BLaER1 treated with 17β-estradiol and CSF1 and Interleukin-3, amounts not matched to agents 10 nM and 100 nM (cell line): ENCODE measurements around the gene GPBP1.
"Not testable (repeated sequence)": the region's sequence is repeated elsewhere in the genome, so short reads cannot be mapped to it uniquely, and the experiment has no call there.

Experiments used
- H3K27ac ChIP-seq, 11 experiments: shearing (Covaris generic); formaldehyde crosslinking; 2 replicates each; pipeline ENCODE4 v1.8.1; 2022
- H3K27me3 ChIP-seq, 11 experiments: shearing (Covaris generic); formaldehyde crosslinking; 2 replicates each; pipeline ENCODE4 v1.8.1; 2022
- H3K36me3 ChIP-seq, 11 experiments: shearing (Covaris generic); formaldehyde crosslinking; 2 replicates each; pipeline ENCODE4 v1.8.1; 2022
- H3K4me1 ChIP-seq, 10 experiments: shearing (Covaris generic); formaldehyde crosslinking; 2 replicates each; pipeline ENCODE4 v1.8.1; 2022
- H3K4me2 ChIP-seq, 11 experiments: shearing (Covaris generic); formaldehyde crosslinking; 2 replicates each; pipeline ENCODE4 v1.8.1; 2022
- H3K4me3 ChIP-seq, 10 experiments: shearing (Covaris generic); formaldehyde crosslinking; 2 replicates each; pipeline ENCODE4 v1.8.1; 2022
- H3K9ac ChIP-seq, 11 experiments: shearing (Covaris generic); formaldehyde crosslinking; 2 replicates each; pipeline ENCODE4 v1.8.1; 2022
- H3K9me3 ChIP-seq, 11 experiments: shearing (Covaris generic); formaldehyde crosslinking; replicated peaks in 1 of 11; 2 replicates each; pipeline ENCODE4 v1.8.1; 2022
- H4K20me1 ChIP-seq, 11 experiments: shearing (Covaris generic); formaldehyde crosslinking; 2 replicates each; pipeline ENCODE4 v1.8.1; 2022
- Cebpa-rat ChIP-seq, 11 experiments: shearing (Covaris generic); IDR thresholded peaks; 2 replicates each; pipeline ENCODE4 v1.8.1; 2022

GPBP1 gene

DNA sequence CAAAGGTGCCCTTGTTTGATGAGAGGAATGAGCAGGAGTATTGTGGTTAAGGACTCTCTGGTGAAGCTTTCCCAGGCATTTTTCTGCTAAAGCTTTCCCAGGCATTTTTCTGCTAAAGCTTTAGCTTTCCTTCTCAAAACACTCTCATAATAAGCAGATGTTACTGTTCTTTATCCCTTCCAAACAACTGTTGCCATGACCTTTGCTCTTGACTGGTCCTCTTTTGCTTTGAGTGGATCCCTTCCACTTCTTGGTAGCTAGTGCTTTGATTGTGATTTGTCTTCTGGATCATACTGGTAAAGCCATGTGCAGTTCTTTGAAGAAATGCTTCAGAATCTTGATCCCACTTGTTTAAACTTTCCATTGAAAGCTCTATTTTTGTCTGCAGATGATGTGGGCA lies 85.8 kb downstream of the GPBP1 start:
- Histone ChIP-seq H3K27ac (peak overlapping the region in 1 of 11 experiments; percentile 21; a peak in 1 of 22 replicates), H3K27me3 (no peaks in the 10 kb centered on the region), H3K36me3 (peaks cover 90 to 100% (median 99%) of the 10 kb centered on the region in 11 experiments), H4K20me1 (peaks cover 0 to 57% (median 15%) of the 10 kb centered on the region in 11 experiments; a peak in 12 of 22 replicates), H3K4me1 (peaks cover 0 to 35% (median 25%) of the 10 kb centered on the region in 10 experiments; a peak in 15 of 20 replicates), H3K4me2 (peak overlapping the region in 3 of 11 experiments; percentile 6 to 16 (median 9); a peak in 1 of 22 replicates), H3K9ac (no peak overlapping the region), H3K4me3 (no peak overlapping the region), H3K9me3 (no peaks in the 10 kb centered on the region)
- TF ChIP-seq Cebpa-rat (IDR thresholded peaks at IDR 0.05) = no peak

DNA sequence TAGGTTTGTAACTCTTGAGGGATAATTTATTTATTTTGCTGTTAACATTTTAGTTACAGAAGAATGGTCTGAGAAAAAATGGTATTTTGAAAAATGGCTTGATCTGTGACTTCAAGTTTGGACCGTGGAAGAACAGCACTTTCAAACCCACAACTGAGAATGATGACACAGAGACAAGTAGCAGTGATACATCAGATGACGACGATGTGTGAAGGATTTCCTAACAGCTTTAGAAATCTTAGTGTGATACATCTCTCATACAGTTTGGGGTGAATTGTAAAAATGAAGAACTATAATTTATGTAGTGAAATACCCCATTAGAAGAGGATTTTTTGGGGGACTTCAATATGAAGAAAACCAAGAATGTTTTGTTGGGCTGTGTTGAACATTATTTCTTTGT lies 88.7 kb downstream of the GPBP1 start:
- no peak for TF ChIP-seq Cebpa-rat (IDR thresholded peaks at IDR 0.05)
- Histone ChIP-seq H3K36me3 (peaks cover 66 to 75% (median 74%) of the 10 kb centered on the region in 11 experiments), H3K4me2 (no peak overlapping the region), H3K27me3 (no peaks in the 10 kb centered on the region), H3K4me3 (no peak overlapping the region), H3K4me1 (peaks cover 0 to 35% (median 25%) of the 10 kb centered on the region in 10 experiments; a peak in 15 of 20 replicates), H3K9me3 (no peaks in the 10 kb centered on the region), H4K20me1 (peaks cover 0 to 40% (median 14%) of the 10 kb centered on the region in 11 experiments; a peak in 11 of 22 replicates), H3K27ac (peak overlapping the region in 6 of 11 experiments; percentile 11 to 66 (median 22); a peak in 9 of 22 replicates), H3K9ac (no peak overlapping the region)

DNA sequence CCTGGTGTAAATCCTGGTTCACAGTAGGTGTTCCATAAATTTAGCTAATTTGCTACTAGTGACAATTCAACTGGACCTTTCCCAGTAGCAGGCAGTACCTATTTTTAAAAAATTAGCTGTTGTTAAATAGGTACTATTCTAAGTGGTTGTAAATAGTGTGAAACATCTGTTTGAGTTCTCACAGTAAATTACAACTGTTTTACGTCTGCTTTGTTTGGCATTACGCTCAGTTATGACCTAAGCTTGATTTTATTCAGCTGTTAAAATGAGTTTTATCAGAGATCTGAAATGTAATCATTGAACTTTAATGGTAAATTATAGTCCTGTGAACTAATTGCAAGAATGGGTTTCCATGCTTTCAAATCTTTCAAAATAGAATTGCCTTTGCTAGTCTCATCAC lies 93.9 kb downstream of the GPBP1 start:
- H3K4me2 ChIP-seq = no peak overlapping the region
- H3K27ac ChIP-seq = no peak overlapping the region
- peaks cover 14 to 23% (median 21%) of the 10 kb centered on the region in 11 experiments; a peak in 20 of 22 replicates for H3K36me3 ChIP-seq
- no peak for TF ChIP-seq Cebpa-rat (IDR thresholded peaks at IDR 0.05)
- H4K20me1 ChIP-seq = peaks cover 0 to 7% (median 0%) of the 10 kb centered on the region in 11 experiments; a peak in 1 of 22 replicates
- H3K4me1 ChIP-seq = no peaks in the 10 kb centered on the region
- H3K9me3 ChIP-seq = no peaks in the 10 kb centered on the region
- H3K9ac ChIP-seq = no peak overlapping the region
- no peak overlapping the region for H3K4me3 ChIP-seq
- no peaks in the 10 kb centered on the region for H3K27me3 ChIP-seq

DNA sequence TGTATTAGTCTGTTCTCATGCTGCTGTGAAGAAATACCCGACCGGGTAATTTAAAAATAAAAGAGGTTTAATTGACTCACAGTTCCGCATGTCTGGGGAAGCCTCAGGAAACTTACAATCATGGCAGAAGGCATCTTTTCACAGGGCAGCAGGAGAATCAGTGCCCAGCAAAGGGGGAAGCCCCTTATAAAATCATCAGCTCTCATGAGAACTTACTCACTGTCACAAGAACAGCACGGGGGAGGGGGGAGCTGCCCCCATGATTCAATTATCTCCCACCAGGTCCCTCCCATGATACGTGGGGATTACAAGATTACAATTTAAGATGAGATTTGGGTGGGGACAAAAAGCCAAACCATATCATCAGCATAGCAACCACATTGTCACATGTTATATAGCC lies 102.5 kb downstream of the GPBP1 start:
- H3K36me3 ChIP-seq = no peaks in the 10 kb centered on the region
- TF ChIP-seq Cebpa-rat (IDR thresholded peaks at IDR 0.05) = no peak
- H3K4me2 ChIP-seq = peak overlapping the region in 2 of 11 experiments; percentile 10 to 33; a peak in 1 of 22 replicates
- H3K27me3 ChIP-seq = no peaks in the 10 kb centered on the region
- H3K9ac ChIP-seq = no peak overlapping the region
- peaks cover 0 to 4% (median 0%) of the 10 kb centered on the region in 11 experiments; a peak in 2 of 22 replicates for H3K9me3 ChIP-seq
- H3K4me1 ChIP-seq = peaks cover 0 to 14% (median 0%) of the 10 kb centered on the region in 10 experiments; a peak in 2 of 20 replicates
- no peak overlapping the region for H3K4me3 ChIP-seq
- no peak overlapping the region for H3K27ac ChIP-seq
- H4K20me1 ChIP-seq = no peaks in the 10 kb centered on the region

DNA sequence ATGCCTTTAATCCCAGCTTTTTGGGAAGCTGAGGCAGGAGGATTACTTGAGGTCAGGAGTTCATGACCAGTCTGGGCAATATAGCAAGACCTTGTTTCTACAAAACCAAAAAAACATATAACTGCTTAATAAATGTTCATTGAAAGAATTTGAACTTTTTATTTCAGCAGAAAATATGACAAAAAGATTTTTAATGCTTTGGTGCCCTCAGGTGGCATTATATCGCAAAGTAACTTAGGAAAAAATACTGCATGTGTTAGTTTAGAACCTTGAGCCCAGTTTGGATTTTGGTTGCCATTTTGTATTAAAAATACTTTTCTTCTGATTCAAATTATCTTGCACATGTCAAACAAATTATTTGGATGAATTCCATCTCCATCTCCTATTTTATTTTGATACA lies 103.2 kb downstream of the GPBP1 start:
- TF ChIP-seq Cebpa-rat (IDR thresholded peaks at IDR 0.05) = no peak
- Histone ChIP-seq H4K20me1 (no peaks in the 10 kb centered on the region), H3K36me3 (no peaks in the 10 kb centered on the region), H3K4me3 (no peak overlapping the region), H3K9ac (no peak overlapping the region), H3K27ac (no peak overlapping the region), H3K4me1 (peaks cover 0 to 14% (median 0%) of the 10 kb centered on the region in 10 experiments; a peak in 3 of 20 replicates), H3K27me3 (no peaks in the 10 kb centered on the region), H3K4me2 (no peak overlapping the region), H3K9me3 (peaks cover 0 to 11% (median 0%) of the 10 kb centered on the region in 11 experiments; a peak in 7 of 22 replicates)

DNA sequence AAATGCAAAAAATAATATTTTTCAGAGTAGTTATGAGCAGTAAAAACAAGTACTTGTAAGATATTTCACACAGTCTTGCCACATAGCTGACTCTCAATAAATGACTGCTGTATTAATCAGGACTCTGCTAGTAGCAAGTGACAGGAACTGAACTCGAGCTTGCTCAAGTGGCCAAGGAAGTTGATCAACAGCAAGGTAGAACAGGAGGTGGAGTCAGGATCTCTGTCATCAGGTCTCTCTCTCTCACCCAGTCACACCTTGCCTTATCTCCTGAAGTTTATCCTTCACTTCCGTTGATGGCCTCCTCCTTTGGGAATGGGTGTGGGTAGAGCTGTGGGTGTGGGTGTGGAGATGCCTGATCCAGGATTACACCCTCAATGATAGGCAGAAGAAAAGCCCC lies 107.0 kb downstream of the GPBP1 start:
- Histone ChIP-seq H3K4me2 (no peak overlapping the region), H3K27me3 (no peaks in the 10 kb centered on the region), H3K4me1 (peaks cover 0 to 10% (median 5%) of the 10 kb centered on the region in 10 experiments; a peak in 5 of 20 replicates), H3K4me3 (no peak overlapping the region), H3K9me3 (peaks cover 24 to 45% (median 35%) of the 10 kb centered on the region in 11 experiments), H3K9ac (no peak overlapping the region), H4K20me1 (no peaks in the 10 kb centered on the region), H3K27ac (no peak overlapping the region), H3K36me3 (no peaks in the 10 kb centered on the region)
- TF ChIP-seq Cebpa-rat (IDR thresholded peaks at IDR 0.05) = no peak

DNA sequence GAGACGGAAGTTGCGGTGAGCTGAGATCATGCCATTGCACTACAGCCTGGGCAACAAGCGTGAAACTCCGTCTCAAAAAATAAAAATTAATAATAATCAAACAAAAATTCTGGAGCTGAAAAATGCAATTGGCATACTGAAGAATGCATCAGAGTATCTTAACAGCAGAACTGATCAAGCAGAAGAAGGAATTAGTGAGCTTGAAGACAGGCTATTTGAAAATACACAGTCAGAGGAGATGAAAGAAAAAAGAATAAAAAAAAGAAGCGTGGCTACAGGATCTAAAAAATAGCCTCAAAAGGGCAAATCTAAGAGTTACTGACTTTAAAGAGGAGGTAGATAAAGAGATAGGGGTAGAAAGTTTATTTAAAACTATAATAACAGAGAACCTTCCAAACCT lies 111.2 kb downstream of the GPBP1 start:
- H3K27me3 ChIP-seq, H4K20me1 ChIP-seq, H3K4me3 ChIP-seq, H3K36me3 ChIP-seq, H3K4me1 ChIP-seq, H3K9ac ChIP-seq, H3K4me2 ChIP-seq, H3K27ac ChIP-seq: not testable (repeated sequence)
- H3K9me3 ChIP-seq = peaks cover 24 to 45% (median 39%) of the 10 kb centered on the region in 11 experiments

DNA sequence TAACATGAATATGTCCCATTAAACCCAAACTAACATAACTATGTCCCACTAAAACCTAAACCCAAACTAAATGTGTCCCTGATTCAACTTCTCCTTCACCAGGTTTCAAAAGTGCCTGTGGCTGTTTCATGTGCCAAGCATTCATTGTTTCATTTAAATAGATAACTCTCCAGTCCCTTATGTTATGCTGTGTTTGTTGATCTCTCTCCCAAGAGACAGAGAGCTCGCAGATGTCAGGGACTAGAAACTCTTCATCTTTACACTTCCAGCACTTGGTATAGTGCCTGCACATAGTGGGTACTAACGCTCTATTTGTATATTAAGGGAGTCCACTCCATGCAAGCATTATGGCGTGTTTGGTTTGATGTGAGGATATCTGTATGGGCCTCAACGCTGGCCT lies 118.0 kb downstream of the GPBP1 start:
- Histone ChIP-seq H3K4me2 (peak overlapping the region in 1 of 11 experiments; percentile 1; a peak in 2 of 22 replicates), H3K4me1 (peaks cover 0 to 10% (median 0%) of the 10 kb centered on the region in 10 experiments; a peak in 3 of 20 replicates), H3K9me3 (peaks cover 0 to 4% (median 0%) of the 10 kb centered on the region in 11 experiments; a peak in 2 of 22 replicates), H3K9ac (no peak overlapping the region), H3K27me3 (no peaks in the 10 kb centered on the region), H3K36me3 (no peaks in the 10 kb centered on the region), H3K27ac (no peak overlapping the region), H3K4me3 (no peak overlapping the region), H4K20me1 (no peaks in the 10 kb centered on the region)
- no peak for TF ChIP-seq Cebpa-rat (IDR thresholded peaks at IDR 0.05)

DNA sequence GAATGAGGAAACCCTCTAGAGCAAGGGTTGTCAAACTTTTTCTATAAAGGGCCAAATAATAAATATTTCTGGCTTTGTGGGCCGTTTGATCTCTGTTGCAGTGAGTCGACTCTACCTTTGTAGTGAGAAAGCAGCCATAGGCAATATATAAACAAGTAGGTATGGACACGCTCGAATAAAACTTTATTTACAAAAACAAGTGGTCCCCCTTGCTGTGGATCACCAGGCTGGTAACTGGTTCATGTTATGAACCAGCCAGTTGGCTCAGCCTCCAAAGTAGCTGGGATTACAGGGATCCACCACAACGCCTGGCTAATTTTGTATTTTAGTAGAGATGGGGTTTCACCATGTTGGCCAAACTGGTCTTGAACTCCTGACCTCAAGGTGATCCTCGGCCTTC lies 118.5 kb downstream of the GPBP1 start:
- no peak overlapping the region for H3K4me3 ChIP-seq
- H3K9ac ChIP-seq = no peak overlapping the region
- no peaks in the 10 kb centered on the region for H4K20me1 ChIP-seq
- H3K9me3 ChIP-seq = peaks cover 0 to 3% (median 0%) of the 10 kb centered on the region in 11 experiments; a peak in 2 of 22 replicates
- H3K27ac ChIP-seq = no peak overlapping the region
- H3K36me3 ChIP-seq = no peaks in the 10 kb centered on the region
- no peak for TF ChIP-seq Cebpa-rat (IDR thresholded peaks at IDR 0.05)
- H3K4me2 ChIP-seq = peak overlapping the region in 1 of 11 experiments; percentile 1; a peak in 2 of 22 replicates
- peaks cover 0 to 10% (median 0%) of the 10 kb centered on the region in 10 experiments; a peak in 3 of 20 replicates for H3K4me1 ChIP-seq
- no peaks in the 10 kb centered on the region for H3K27me3 ChIP-seq
